ENCODE data around the gene FAM32A.
A peak's percentile ranks its signal among the peaks of the same experiment; 100 is the strongest.

The FAM32A gene

DNA sequence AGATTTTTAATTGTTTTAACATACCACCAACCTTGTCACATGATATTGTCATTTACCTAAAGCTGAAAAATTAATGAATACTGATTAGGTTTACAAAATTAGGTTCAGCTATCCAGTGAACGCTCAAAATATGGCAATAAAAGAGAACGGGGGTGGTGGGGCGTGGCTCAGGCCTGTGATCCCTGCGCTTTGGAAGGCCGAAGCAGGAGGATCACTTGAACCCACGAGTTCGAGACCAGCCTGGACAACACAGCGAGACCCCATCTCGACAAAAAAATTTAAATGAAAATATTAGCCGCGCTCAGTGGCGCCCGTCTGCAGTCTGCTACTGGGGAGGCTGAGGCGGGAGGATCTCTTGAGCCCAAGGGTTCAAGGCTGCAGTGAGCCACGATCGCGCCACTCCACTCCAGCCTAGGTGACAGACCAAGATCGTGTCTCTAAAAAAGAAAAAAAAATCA lies 516 bp upstream of the FAM32A start:
- Histone ChIP-seq H3K27me3 (ENCODE audit: control insufficient read depth, insufficient read depth, low read length) (no peaks in the 10 kb centered on the region), H2AFZ (peak overlapping the region; percentile 92), H3K79me2 (peaks cover 23% of the 10 kb centered on the region), H3K4me1 (no peaks in the 10 kb centered on the region), H3K36me3 (ENCODE audit: control insufficient read depth, insufficient read depth, low read length) (no peaks in the 10 kb centered on the region), H3K4me2 (ENCODE audit: low read length) (peak overlapping the region; percentile 91), H3K9me3 (ENCODE audit: control insufficient read depth, low read length) (no peaks in the 10 kb centered on the region), H3K4me3 (ENCODE audit: low read depth, low read length) (peak overlapping the region; percentile 99), H3K27ac (peak overlapping the region; percentile 4), H3K9ac (no peak overlapping the region)
- TF ChIP-seq, protein P1, sequence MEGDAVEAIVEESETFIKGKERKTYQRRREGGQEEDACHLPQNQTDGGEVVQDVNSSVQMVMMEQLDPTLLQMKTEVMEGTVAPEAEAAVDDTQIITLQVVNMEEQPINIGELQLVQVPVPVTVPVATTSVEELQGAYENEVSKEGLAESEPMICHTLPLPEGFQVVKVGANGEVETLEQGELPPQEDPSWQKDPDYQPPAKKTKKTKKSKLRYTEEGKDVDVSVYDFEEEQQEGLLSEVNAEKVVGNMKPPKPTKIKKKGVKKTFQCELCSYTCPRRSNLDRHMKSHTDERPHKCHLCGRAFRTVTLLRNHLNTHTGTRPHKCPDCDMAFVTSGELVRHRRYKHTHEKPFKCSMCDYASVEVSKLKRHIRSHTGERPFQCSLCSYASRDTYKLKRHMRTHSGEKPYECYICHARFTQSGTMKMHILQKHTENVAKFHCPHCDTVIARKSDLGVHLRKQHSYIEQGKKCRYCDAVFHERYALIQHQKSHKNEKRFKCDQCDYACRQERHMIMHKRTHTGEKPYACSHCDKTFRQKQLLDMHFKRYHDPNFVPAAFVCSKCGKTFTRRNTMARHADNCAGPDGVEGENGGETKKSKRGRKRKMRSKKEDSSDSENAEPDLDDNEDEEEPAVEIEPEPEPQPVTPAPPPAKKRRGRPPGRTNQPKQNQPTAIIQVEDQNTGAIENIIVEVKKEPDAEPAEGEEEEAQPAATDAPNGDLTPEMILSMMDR (IDR thresholded peaks at IDR 0.05) = no peak

DNA sequence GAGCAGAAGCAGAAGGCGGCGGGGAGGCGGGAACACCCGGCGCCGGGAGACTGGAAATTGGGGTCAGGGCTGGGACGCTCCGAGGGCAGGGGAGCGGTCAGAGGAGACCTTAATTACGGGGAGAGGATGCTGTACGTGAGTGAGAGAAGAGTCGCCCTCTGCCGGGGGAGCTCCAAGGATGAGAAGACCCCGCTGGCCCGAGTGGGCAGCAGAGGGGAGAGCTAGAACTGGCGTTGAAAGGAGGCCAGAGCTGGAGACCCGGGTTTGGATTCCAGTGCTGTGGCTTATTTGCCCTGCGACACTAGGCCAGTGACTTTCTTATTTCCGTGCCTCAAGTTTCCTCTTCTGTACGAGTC lies 536 bp downstream of the FAM32A start:
- Histone ChIP-seq H3K4me3 (ENCODE audit: low read depth, low read length) (peak overlapping the region; percentile 99), H3K79me2 (peaks cover 27% of the 10 kb centered on the region), H3K9me3 (ENCODE audit: control insufficient read depth, low read length) (no peaks in the 10 kb centered on the region), H3K4me2 (ENCODE audit: low read length) (peak overlapping the region; percentile 81), H3K9ac (peak overlapping the region; percentile 34), H3K4me1 (no peaks in the 10 kb centered on the region), H3K27ac (peak overlapping the region; percentile 63), H2AFZ (peak overlapping the region; percentile 92), H3K36me3 (ENCODE audit: control insufficient read depth, insufficient read depth, low read length) (no peaks in the 10 kb centered on the region), H3K27me3 (ENCODE audit: control insufficient read depth, insufficient read depth, low read length) (no peaks in the 10 kb centered on the region)
- TF ChIP-seq, protein P1 (IDR thresholded peaks at IDR 0.05) = no peak

DNA sequence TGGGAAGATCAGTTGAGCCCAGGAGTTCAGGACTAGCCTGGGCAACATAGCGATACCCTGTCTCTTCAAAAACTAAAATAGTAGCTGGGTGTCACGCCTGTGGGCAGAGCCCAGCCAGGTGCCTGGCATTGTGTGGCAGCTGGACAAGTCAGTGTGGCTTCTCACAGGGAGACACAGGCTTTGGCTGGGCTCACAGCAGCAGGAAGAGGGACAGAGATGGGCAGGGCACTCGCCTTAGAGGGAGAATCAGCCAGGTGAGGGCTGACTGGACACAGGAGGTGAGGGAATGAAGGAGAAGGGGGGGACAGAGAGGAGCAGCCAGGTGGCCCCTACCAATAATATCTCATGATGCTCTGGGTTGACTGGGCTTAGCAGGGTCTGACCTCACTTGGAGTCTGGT lies 3.3 kb downstream of the FAM32A start:
- Histone ChIP-seq H3K36me3 (ENCODE audit: control insufficient read depth, insufficient read depth, low read length) (no peaks in the 10 kb centered on the region), H3K27ac (no peak overlapping the region), H2AFZ (no peak overlapping the region), H3K4me1 (no peaks in the 10 kb centered on the region), H3K79me2 (peaks cover 27% of the 10 kb centered on the region), H3K9me3 (ENCODE audit: control insufficient read depth, low read length) (no peaks in the 10 kb centered on the region), H3K9ac (no peak overlapping the region), H3K27me3 (ENCODE audit: control insufficient read depth, insufficient read depth, low read length) (no peaks in the 10 kb centered on the region), H3K4me3 (ENCODE audit: low read depth, low read length) (no peak overlapping the region), H3K4me2 (ENCODE audit: low read length) (no peak overlapping the region)
- TF ChIP-seq, protein P1 (IDR thresholded peaks at IDR 0.05) = no peak

- no peak overlapping the region for H2AFZ ChIP-seq
- no peaks in the 10 kb centered on the region for H3K27me3 ChIP-seq (ENCODE audit: control insufficient read depth, insufficient read depth, low read length)
- H3K9me3 ChIP-seq (ENCODE audit: control insufficient read depth, low read length) = no peaks in the 10 kb centered on the region
- H3K27ac ChIP-seq = no peak overlapping the region
- no peaks in the 10 kb centered on the region for H3K4me1 ChIP-seq
- TF ChIP-seq, protein P1 (IDR thresholded peaks at IDR 0.05) = no peak
- no peak overlapping the region for H3K9ac ChIP-seq
- H3K4me3 ChIP-seq (ENCODE audit: low read depth, low read length) = no peak overlapping the region
- H3K36me3 ChIP-seq (ENCODE audit: control insufficient read depth, insufficient read depth, low read length) = no peaks in the 10 kb centered on the region
- H3K4me2 ChIP-seq (ENCODE audit: low read length) = no peak overlapping the region
- H3K79me2 ChIP-seq = peaks cover 27% of the 10 kb centered on the region
These were observed 5.0 kb downstream of the FAM32A start for GRCh38 chr19:16190198-16190597.

GRCh38 chr19:16190736-16191135 lies 5.5 kb downstream of the FAM32A start:
- no peaks in the 10 kb centered on the region for H3K27me3 ChIP-seq (ENCODE audit: control insufficient read depth, insufficient read depth, low read length)
- H3K9me3 ChIP-seq (ENCODE audit: control insufficient read depth, low read length) = no peaks in the 10 kb centered on the region
- TF ChIP-seq, protein P1 (IDR thresholded peaks at IDR 0.05) = no peak
- H3K36me3 ChIP-seq (ENCODE audit: control insufficient read depth, insufficient read depth, low read length) = no peaks in the 10 kb centered on the region
- no peak overlapping the region for H3K9ac ChIP-seq
- H3K79me2 ChIP-seq = peaks cover 24% of the 10 kb centered on the region
- H3K27ac ChIP-seq = no peak overlapping the region
- H3K4me3 ChIP-seq (ENCODE audit: low read depth, low read length) = no peak overlapping the region
- no peak overlapping the region for H3K4me2 ChIP-seq (ENCODE audit: low read length)
- no peaks in the 10 kb centered on the region for H3K4me1 ChIP-seq
- H2AFZ ChIP-seq = no peak overlapping the region
